PC-9 (cell line): ENCODE measurements around the gene RTKN2. TPM values are rescaled to one million over a fixed set of nuclear protein-coding genes. Genes with fewer than 3 reads are reported as not detected.
A peak's percentile ranks its signal among the peaks of the same experiment; 100 is the strongest.

Experiments used
- BruUV-seq: library from RNA; stranded (reverse); fragments of 400-500 nt; replicated peaks from 2 replicates; lab custom pipeline; 2021; lab: Mats Ljungman, UMichigan
- CTCF ChIA-PET: fragments of 300-600 bp; sonication (Branson Sonifier 250); formaldehyde crosslinking; loops from one replicate; lab custom pipeline; 2022; ENCODE audit warnings: antibody characterized with exemption; lab: Charles Lee
- POLR2A ChIA-PET: fragments of 300-600 bp; sonication (Branson Sonifier 250); formaldehyde crosslinking; loops from one replicate; lab custom pipeline; 2022; ENCODE audit warnings: antibody characterized with exemption; ENCODE audit not compliant: unreplicated experiment; lab: Charles Lee
- DNase-seq, 2 experiments: peaks; one replicate each; pipeline versions ENCODE4 v3.0.0 to v3.0.0-alpha.2; 2015 to 2022; ENCODE audit warnings: mixed read lengths in 1 of 2
- H2AFZ ChIP-seq: fragments of 200-600 bp; sonication (generic); 2 replicates; pipeline ENCODE4 v1.8.1; 2017; ENCODE audit warnings: antibody characterized with exemption
- H3F3A ChIP-seq: fragments of 200-600 bp; sonication (generic); 2 replicates; pipeline ENCODE4 v1.8.1; 2017; ENCODE audit warnings: antibody characterized with exemption, mild to moderate bottlenecking, low read depth; ENCODE audit not compliant: insufficient read depth
- H3K27ac ChIP-seq: fragments of 200-600 bp; sonication (generic); 2 replicates; pipeline ENCODE4 v1.6.1; 2016; ENCODE audit warnings: mixed run types
- H3K27me3 ChIP-seq: fragments of 200-600 bp; sonication (generic); 2 replicates; pipeline ENCODE4 v1.6.1; 2016; ENCODE audit warnings: low read depth, mixed run types; ENCODE audit not compliant: insufficient read depth
- H3K36me3 ChIP-seq: fragments of 200-600 bp; sonication (generic); 2 replicates; pipeline ENCODE4 v1.6.1; 2016; ENCODE audit warnings: low read depth, mixed run types
- H3K4me1 ChIP-seq: fragments of 200-600 bp; sonication (generic); replicated peaks from 2 replicates; pipeline ENCODE4 v1.6.1; 2016; ENCODE audit warnings: mixed run types; ENCODE audit not compliant: insufficient read depth
- H3K4me2 ChIP-seq: fragments of 200-600 bp; sonication (generic); 2 replicates; pipeline ENCODE4 v1.6.1; 2017; ENCODE audit warnings: mixed run types
- H3K4me3 ChIP-seq: fragments of 200-600 bp; sonication (generic); 2 replicates; pipeline ENCODE4 v1.6.1; 2016; ENCODE audit warnings: mixed run types
- H3K79me2 ChIP-seq: fragments of 200-600 bp; sonication (generic); 2 replicates; pipeline ENCODE4 v1.6.1; 2017; ENCODE audit warnings: low read depth, mixed run types
- H3K9me2 ChIP-seq: fragments of 200-600 bp; sonication (generic); 2 replicates; pipeline ENCODE4 v1.8.1; 2017; ENCODE audit warnings: mild to moderate bottlenecking; ENCODE audit not compliant: insufficient read depth
- H3K9me3 ChIP-seq: fragments of 200-600 bp; sonication (generic); 2 replicates; pipeline ENCODE4 v1.8.1; 2016; ENCODE audit warnings: low read depth; ENCODE audit not compliant: insufficient read depth
- H4K20me1 ChIP-seq: fragments of 200-600 bp; sonication (generic); 2 replicates; pipeline ENCODE4 v1.8.1; 2017; ENCODE audit not compliant: insufficient read depth
- CTCF ChIP-seq: fragments of 200-600 bp; sonication (generic); conservative IDR thresholded peaks from 2 replicates; pipeline ENCODE4 v1.6.1; 2017; ENCODE audit warnings: mixed run types, antibody characterized with exemption, mild to moderate bottlenecking, moderate library complexity
- EZH2 ChIP-seq: fragments of 200-600 bp; sonication (generic); IDR thresholded peaks from 2 replicates; pipeline ENCODE4 v1.8.0; 2017; ENCODE audit warnings: antibody characterized with exemption, low read depth
- intact Hi-C: fragments of 100-400 bp; cut with micrococcal nuclease; formaldehyde crosslinking; loops from one replicate; pipeline ENCODE4 v1.10.0; 2022; ENCODE audit not compliant: unreplicated experiment
- total RNA-seq: library from RNA; stranded (reverse); gene quantifications from 2 replicates; pipeline ENCODE4 v1.2.3, GENCODE V29; 2021

The RTKN2 gene
- total RNA-seq, 1 experiment from 2014 or later = 18.5 TPM

GRCh38 chr10:62305813-62306212, 37.2 kb upstream of the RTKN2 start:
- Histone ChIP-seq H3K4me3 (no peak overlapping the region), H3K4me2 (no peak overlapping the region), H3K36me3 (no peaks in the 10 kb centered on the region), H3F3A (no peaks in the 10 kb centered on the region), H3K9me3 (no peaks in the 10 kb centered on the region; the same call in 1 of the 2 replicates), H3K27ac (no peak overlapping the region), H3K27me3 (no peaks in the 10 kb centered on the region), H3K9me2 (no peaks in the 10 kb centered on the region; the same call in 1 of the 2 replicates), H2AFZ (no peak overlapping the region; the same call in 1 of the 2 replicates), H4K20me1 (no peaks in the 10 kb centered on the region), H3K4me1 (no peaks in the 10 kb centered on the region), H3K79me2 (no peaks in the 10 kb centered on the region)
- ChIA-PET CTCF (no interaction called here), POLR2A (no interaction called here)
- TF ChIP-seq CTCF = no peak
- TF ChIP-seq EZH2 = no peak
- DNase-seq = no peak
- intact Hi-C loops = no loop called here
- BruUV-seq = no TSS peak

- no peak for DNase-seq
- intact Hi-C loops = no loop called here
- Histone ChIP-seq H3K4me3 (no peak overlapping the region), H3K4me2 (no peak overlapping the region), H3K36me3 (no peaks in the 10 kb centered on the region), H3K27me3 (no peaks in the 10 kb centered on the region), H2AFZ (no peak overlapping the region), H4K20me1 (no peaks in the 10 kb centered on the region), H3K9me2 (no peaks in the 10 kb centered on the region; the same call in 1 of the 2 replicates), H3K4me1 (no peaks in the 10 kb centered on the region), H3K9me3 (no peaks in the 10 kb centered on the region; the same call in 1 of the 2 replicates), H3F3A (no peaks in the 10 kb centered on the region), H3K27ac (no peak overlapping the region), H3K79me2 (no peaks in the 10 kb centered on the region)
- no TSS peak for BruUV-seq
- ChIA-PET CTCF (no interaction called here), POLR2A (no interaction called here)
- no peak for TF ChIP-seq CTCF
- TF ChIP-seq EZH2 = no peak
These were observed 35.3 kb upstream of the RTKN2 start for GRCh38 chr10:62303922-62304321.

DNA sequence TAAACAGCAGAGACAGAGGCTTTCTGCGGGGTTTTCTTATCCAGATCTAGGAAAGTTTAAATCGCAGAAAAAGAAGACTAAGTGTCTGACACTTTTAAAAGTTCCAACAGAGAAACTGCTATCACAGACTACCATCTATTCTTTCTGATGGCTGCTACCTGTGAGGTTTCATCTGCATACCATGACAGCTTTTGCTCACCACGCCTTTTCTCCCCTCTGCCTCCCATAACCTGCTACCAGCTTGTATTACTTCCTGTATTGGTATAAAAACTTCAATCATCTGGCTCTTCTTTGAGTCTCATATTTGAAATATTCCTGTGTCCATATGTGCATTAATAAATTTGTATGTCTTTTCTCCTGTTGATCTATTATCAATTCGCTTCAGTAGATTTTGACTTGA, 34.1 kb upstream of the RTKN2 start:
- no peak overlapping the region for H2AFZ ChIP-seq
- no peaks in the 10 kb centered on the region for H3K36me3 ChIP-seq
- TF ChIP-seq CTCF (no peak), EZH2 (no peak)
- no peaks in the 10 kb centered on the region for H4K20me1 ChIP-seq
- ChIA-PET POLR2A (no interaction called here), CTCF (interaction anchor here (0.7 kb wide), 1 partner anchor 13 kb away, joined by 3 read pairs; no protein-coding TSS in a partner anchor)
- no peaks in the 10 kb centered on the region; the same call in 1 of the 2 replicates for H3K9me2 ChIP-seq
- H3K4me3 ChIP-seq = no peak overlapping the region
- no TSS peak for BruUV-seq
- no peaks in the 10 kb centered on the region for H3K4me1 ChIP-seq
- no peak overlapping the region for H3K27ac ChIP-seq
- intact Hi-C loops = no loop called here
- H3K9me3 ChIP-seq = no peaks in the 10 kb centered on the region; the same call in 1 of the 2 replicates
- H3F3A ChIP-seq = no peaks in the 10 kb centered on the region
- peak in 1 of 2 experiments; percentile 10 for DNase-seq
- H3K79me2 ChIP-seq = no peaks in the 10 kb centered on the region
- no peaks in the 10 kb centered on the region for H3K27me3 ChIP-seq
- H3K4me2 ChIP-seq = no peak overlapping the region
